Thyroid gland (tissue), 4 donors: ENCODE measurements around the gene TAS2R40.

Experiments
- CTCF ChIP-seq, 6 experiments: fragments of 200-600 bp in 3 of 6; fragments of 450-650 bp in 3 of 6; sonication (generic) in 3 of 6; IDR thresholded peaks; one replicate each; pipeline ENCODE4 v1.5.1; 2016 to 2019; ENCODE audit warnings: antibody characterized with exemption in 6 of 6, mild to moderate bottlenecking in 2 of 6, inconsistent platforms in 1 of 6, moderate library complexity in 1 of 6
- POLR2A ChIP-seq, 2 donors: fragments of 450-650 bp; IDR thresholded peaks; one replicate each; pipeline ENCODE4 v1.6.1; 2017; ENCODE audit warnings: antibody characterized with exemption in 2 of 2, mild to moderate bottlenecking in 2 of 2, moderate library complexity in 1 of 2

GRCh38 chr7:143221286-143221685 lies 551 bp upstream of the TAS2R40 start:
- no peak for TF ChIP-seq CTCF (IDR thresholded peaks at IDR 0.05)
- TF ChIP-seq POLR2A (IDR thresholded peaks at IDR 0.05), result no peak
